K562 (cell line): ENCODE results near the gene MARCHF9. TPM values are rescaled to one million over a fixed set of nuclear protein-coding genes. Genes with fewer than 3 reads are reported as not detected.

ENCODE experiments used
- CBX5 ChIP-seq: IDR thresholded peaks from 2 replicates; pipeline ENCODE4 v1.6.1; 2014; ENCODE audit warnings: low read depth, borderline replicate concordance
- DDX20 ChIP-seq: fragments of 450-650 bp; IDR thresholded peaks from 2 replicates; pipeline ENCODE4 v1.6.1; 2016; ENCODE audit warnings: missing genetic modification characterization, low read depth, mild to moderate bottlenecking, missing compliant biosample characterization, moderate library complexity
- EZH2 ChIP-seq: IDR thresholded peaks from 2 replicates; pipeline ENCODE4 v1.6.1; 2012; ENCODE audit warnings: low read depth, mild to moderate bottlenecking, inconsistent platforms, low read length, borderline replicate concordance
- FOXJ2 ChIP-seq: fragments of 200-800 bp; sonication (Bioruptor generic); IDR thresholded peaks from 2 replicates; pipeline ENCODE4 v1.6.1; 2016; ENCODE audit warnings: missing genetic modification characterization, missing compliant biosample characterization
- GATAD2B ChIP-seq: fragments of 450-650 bp; IDR thresholded peaks from 2 replicates; pipeline ENCODE4 v1.6.1; 2017; ENCODE audit warnings: mild to moderate bottlenecking, borderline replicate concordance
- HOMEZ ChIP-seq: fragments of 250-450 bp; sonication (Bioruptor Pico); IDR thresholded peaks from 2 replicates; pipeline ENCODE4 v1.4.0; 2020; ENCODE audit warnings: mild to moderate bottlenecking, moderate library complexity
- MEIS2 ChIP-seq: fragments of 450-650 bp; IDR thresholded peaks from 2 replicates; pipeline ENCODE4 v1.6.1; 2014; ENCODE audit warnings: mild to moderate bottlenecking; ENCODE audit not compliant: partially characterized antibody
- MIER1 ChIP-seq: fragments of 450-650 bp; IDR thresholded peaks from 2 replicates; pipeline ENCODE4 v1.6.1; 2016; ENCODE audit warnings: antibody characterized with exemption, mild to moderate bottlenecking, low read depth
- MYC ChIP-seq, 2 experiments: fragments of 250-450 bp in 1 of 2; sonication (Bioruptor Pico) in 1 of 2; IDR thresholded peaks; 2 replicates each; pipeline versions ENCODE4 v1.5.1 to v1.6.1; 2012 to 2021; ENCODE audit warnings: low read depth in 2 of 2, borderline replicate concordance in 1 of 2, improper control_type of control experiment in 1 of 2, low read length in 1 of 2, mild to moderate bottlenecking in 1 of 2, moderate library complexity in 1 of 2
- NCOA2 ChIP-seq, 2 experiments: fragments of 450-650 bp; IDR thresholded peaks; 2 replicates each; pipeline ENCODE4 v1.6.1; 2018; ENCODE audit warnings: mild to moderate bottlenecking in 2 of 2, moderate library complexity in 1 of 2; ENCODE audit not compliant: partially characterized antibody in 2 of 2
- POLR2G ChIP-seq: fragments of 200-400 bp; formaldehyde crosslinking; IDR thresholded peaks from 2 replicates; pipeline ENCODE4 v1.6.1; 2017; ENCODE audit warnings: low read depth, mild to moderate bottlenecking, antibody characterized with exemption, low read length, moderate library complexity
- RBM22 ChIP-seq: fragments of 200-400 bp; formaldehyde crosslinking; IDR thresholded peaks from 2 replicates; pipeline ENCODE4 v1.6.1; 2018; ENCODE audit warnings: low read length, low read depth; ENCODE audit not compliant: poor library complexity, severe bottlenecking
- SIN3B ChIP-seq: fragments of 450-650 bp; IDR thresholded peaks from 2 replicates; pipeline ENCODE4 v1.6.1; 2017; ENCODE audit warnings: low read depth, mild to moderate bottlenecking, moderate library complexity
- SMARCA5 ChIP-seq: fragments of 450-650 bp; IDR thresholded peaks from 2 replicates; pipeline ENCODE4 v1.6.1; 2016
- ZNF165 ChIP-seq: fragments of 250-450 bp; sonication (Bioruptor Pico); IDR thresholded peaks from 2 replicates; pipeline ENCODE4 v1.4.0; 2020; ENCODE audit warnings: borderline replicate concordance
- ZNF511 ChIP-seq: sonication (generic); formaldehyde crosslinking; IDR thresholded peaks from 2 replicates; pipeline ENCODE4 v1.8.0; 2022; ENCODE audit warnings: mild to moderate bottlenecking, missing genetic modification reagents
- ZNF639 ChIP-seq, 2 experiments: fragments of 200-800 bp in 1 of 2; sonication (Bioruptor generic) in 1 of 2; sonication (generic) in 1 of 2; formaldehyde crosslinking in 1 of 2; IDR thresholded peaks in 1 of 2; conservative IDR thresholded peaks in 1 of 2; 2 replicates each; pipeline versions ENCODE4 v1.5.0 to v1.6.1; 2016 to 2020; ENCODE audit warnings: missing compliant biosample characterization in 1 of 2, missing genetic modification characterization in 1 of 2, missing genetic modification reagents in 1 of 2
- polyA plus RNA-seq, 8 experiments: library from polyadenylated mRNA; depleted of rRNA in 4 of 8; stranded (reverse) in 5 of 8; unstranded in 3 of 8; fragments of >200 nt; fragmentation: Nextera tagmentation in 2 of 8; fragmentation: Illumina TruSeq in 1 of 8; extraction: Ambion mirVana in 2 of 8; extraction: Trizol in 1 of 8; gene quantifications; 2 replicates each; pipeline versions ENCODE4 v1.2.1 to v1.2.3, GENCODE V29; 2011 to 2014; ENCODE audit warnings: inconsistent platforms in 1 of 8, missing spikeins in 1 of 8
- total RNA-seq, 7 experiments: library from RNA; depleted of rRNA in 6 of 7; stranded (reverse); fragments of >200 nt in 6 of 7; fragmentation: Illumina TruSeq in 2 of 7; extraction: Trizol in 2 of 7; gene quantifications; 2 replicates each; pipeline versions ENCODE4 v1.2.1 to v1.2.3, GENCODE V29; 2011 to 2021; ENCODE audit warnings: low replicate concordance in 1 of 7
- TF ChIP-seq, protein P1 (sequence below): fragments of 450-650 bp; IDR thresholded peaks from 2 replicates; pipeline ENCODE4 v1.6.1; 2016; ENCODE audit warnings: low read depth, mild to moderate bottlenecking, moderate library complexity
- TF ChIP-seq, protein P2 (sequence below): IDR thresholded peaks from 3 replicates; pipeline ENCODE4 v1.6.1; 2011; ENCODE audit warnings: borderline replicate concordance, mild to moderate bottlenecking; ENCODE audit not compliant: insufficient read length, insufficient read depth

MARCHF9 gene
- total and polyA plus RNA-seq, 9 of the 15 experiments (the other 6 are each of a cell fraction or from before 2014, with no cell fraction given) = 0.80 to 12.4 (median 6.2) TPM

- 0 out of 2 replicates have a peak, but pooled peaks have one; percentile 7 for TF ChIP-seq HOMEZ (CRISPR knock-in tag)
- no peak; the same call in 1 of the 2 replicates for TF ChIP-seq GATAD2B
- no peak for TF ChIP-seq NCOA2 (IDR thresholded peaks at IDR 0.05; ENCODE audit: partially characterized antibody in 2 of 2)
- no peak for TF ChIP-seq ZNF165
- no peak for TF ChIP-seq MIER1
- TF ChIP-seq FOXJ2 = peak; percentile 88
- peak; percentile 55 for TF ChIP-seq RBM22
- no peak for TF ChIP-seq DDX20 (tag)
- TF ChIP-seq, protein P1, sequence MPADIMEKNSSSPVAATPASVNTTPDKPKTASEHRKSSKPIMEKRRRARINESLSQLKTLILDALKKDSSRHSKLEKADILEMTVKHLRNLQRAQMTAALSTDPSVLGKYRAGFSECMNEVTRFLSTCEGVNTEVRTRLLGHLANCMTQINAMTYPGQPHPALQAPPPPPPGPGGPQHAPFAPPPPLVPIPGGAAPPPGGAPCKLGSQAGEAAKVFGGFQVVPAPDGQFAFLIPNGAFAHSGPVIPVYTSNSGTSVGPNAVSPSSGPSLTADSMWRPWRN = peak; percentile 75
- TF ChIP-seq MEIS2 = peak; percentile 70
- TF ChIP-seq, protein P2, sequence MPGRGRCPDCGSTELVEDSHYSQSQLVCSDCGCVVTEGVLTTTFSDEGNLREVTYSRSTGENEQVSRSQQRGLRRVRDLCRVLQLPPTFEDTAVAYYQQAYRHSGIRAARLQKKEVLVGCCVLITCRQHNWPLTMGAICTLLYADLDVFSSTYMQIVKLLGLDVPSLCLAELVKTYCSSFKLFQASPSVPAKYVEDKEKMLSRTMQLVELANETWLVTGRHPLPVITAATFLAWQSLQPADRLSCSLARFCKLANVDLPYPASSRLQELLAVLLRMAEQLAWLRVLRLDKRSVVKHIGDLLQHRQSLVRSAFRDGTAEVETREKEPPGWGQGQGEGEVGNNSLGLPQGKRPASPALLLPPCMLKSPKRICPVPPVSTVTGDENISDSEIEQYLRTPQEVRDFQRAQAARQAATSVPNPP = no peak
- no peak for TF ChIP-seq CBX5
- peak in 1 of 2 experiments; percentile 90; a peak in 2 of 4 replicates for TF ChIP-seq ZNF639 (CRISPR knock-in tag; conservative IDR thresholded peaks at IDR 0.05 in 1 of 2, IDR thresholded peaks at IDR 0.05 in 1 of 2)
- TF ChIP-seq ZNF511 (CRISPR knock-in tag) = peak; percentile 85
- TF ChIP-seq POLR2G = peak; percentile 99
- peak; percentile 89 for TF ChIP-seq MYC (IDR thresholded peaks at IDR 0.05; ENCODE audit: low read depth, low read length)
- peak; percentile 98 for TF ChIP-seq MYC (CRISPR knock-in tag; IDR thresholded peaks at IDR 0.05; ENCODE audit: borderline replicate concordance, low read depth)
- TF ChIP-seq SMARCA5 = no peak
- TF ChIP-seq SIN3B = no peak; the same call in 1 of the 2 replicates
- TF ChIP-seq EZH2 = no peak
Observed at GRCh38 chr12:57751788-57752667, 2.9 kb upstream of the MARCHF9 start, which contains the start of gene CDK4 (continued).
